GM18909 (cell line): ENCODE measurements around the gene LRRC1.

ENCODE experiments used
- ATAC-seq: cut with Tn5 transposase; IDR thresholded peaks from one replicate; pipeline ENCODE4 v1.9.1; 2021; ENCODE audit warnings: mild to moderate bottlenecking; ENCODE audit not compliant: unreplicated experiment, poor library complexity

LRRC1 gene

DNA sequence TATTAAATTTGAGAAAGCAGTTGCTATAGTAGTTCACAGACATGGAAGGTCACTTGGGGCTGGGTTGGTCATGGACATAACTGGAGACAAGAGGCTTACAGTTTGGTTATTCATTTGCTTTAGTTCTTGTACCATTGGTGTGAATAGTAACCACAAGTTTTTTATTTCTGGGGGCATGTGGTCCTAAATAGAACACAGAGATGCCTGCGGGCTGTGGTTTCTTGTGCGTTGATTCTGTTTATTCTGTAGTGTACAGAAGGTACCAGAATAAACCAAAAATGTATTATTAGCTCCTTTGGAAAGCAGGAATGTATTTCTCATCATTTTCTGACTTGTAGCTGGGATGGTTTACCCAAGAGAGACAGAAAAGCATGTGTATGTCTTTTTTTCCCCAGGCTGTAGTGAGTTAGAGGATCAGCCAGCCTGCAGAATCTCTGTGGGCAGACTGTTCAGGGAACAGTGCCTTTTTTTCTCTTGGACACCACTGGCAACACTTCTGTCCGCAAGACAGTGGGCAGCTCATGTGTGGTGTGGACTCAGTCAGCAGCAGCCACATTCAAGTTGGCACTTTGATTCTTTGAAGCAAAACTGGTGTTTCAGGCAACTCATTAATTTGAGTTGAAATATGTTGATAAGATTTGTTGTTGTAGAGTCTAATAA lies 122.1 kb downstream of the LRRC1 start:
- peak; percentile 89 for ATAC-seq

DNA sequence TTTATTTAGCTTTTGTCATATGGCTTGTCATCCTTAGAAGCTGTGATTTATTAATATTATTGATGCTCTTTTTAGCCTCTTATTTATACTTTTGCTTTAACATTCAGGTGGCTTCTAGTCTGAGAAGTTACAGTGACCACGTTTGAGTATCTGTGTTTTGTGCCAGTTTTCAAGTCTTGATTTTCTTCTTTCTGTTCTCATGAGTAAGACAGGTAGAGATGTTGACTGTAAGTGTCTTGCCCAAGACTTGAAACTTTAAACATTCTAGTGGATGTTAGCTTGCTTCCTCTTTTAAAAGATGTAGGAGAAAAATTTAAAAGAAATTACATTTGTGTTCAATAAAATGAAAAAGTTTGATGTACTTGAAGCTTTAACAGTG lies 122.6 kb downstream of the LRRC1 start:
- ATAC-seq, result peak; percentile 60

- ATAC-seq, result no peak
These were observed 124.2 kb downstream of the LRRC1 start for GRCh38 chr6:53918854-53919510.

GRCh38 chr6:53919881-53920360 lies 125.1 kb downstream of the LRRC1 start:
- ATAC-seq, result no peak

DNA sequence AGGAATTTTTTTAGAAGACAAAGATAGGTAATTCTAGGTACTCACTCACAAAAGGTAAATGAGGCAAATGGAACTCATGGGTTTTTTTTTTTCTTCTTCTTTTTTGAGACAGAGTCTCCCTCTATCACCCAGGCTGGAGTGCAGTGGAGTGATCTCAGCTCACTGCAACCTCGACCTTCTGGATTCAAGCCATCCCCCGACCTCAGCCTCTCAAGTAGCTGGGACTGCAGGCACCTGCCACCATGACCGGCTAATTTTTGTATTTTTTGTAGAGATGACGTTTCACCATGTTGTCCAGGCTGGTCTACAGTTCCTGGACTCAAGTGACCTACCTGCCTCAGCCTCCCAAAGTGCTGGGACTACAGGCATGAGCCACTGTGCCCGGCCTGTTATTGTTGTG lies 126.1 kb downstream of the LRRC1 start:
- ATAC-seq, result no peak

DNA sequence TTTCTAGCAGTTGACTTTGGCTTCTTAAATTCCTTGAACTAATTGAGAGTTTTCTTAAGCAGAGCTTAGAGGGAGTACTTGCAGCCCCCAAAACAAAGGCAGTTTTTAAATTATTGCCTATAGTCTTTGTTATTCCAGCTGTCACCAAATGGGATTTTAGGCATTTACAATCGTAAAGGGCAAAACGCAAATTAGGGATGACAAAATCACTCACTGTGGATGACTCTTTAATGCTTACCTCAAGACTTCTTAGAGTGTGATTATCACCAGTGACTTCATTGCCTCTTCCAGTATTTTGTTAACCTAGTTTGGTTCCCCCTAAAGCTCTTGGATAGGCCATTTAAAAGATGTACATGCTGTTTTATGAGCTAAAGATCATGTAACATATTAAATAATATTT lies 126.8 kb downstream of the LRRC1 start:
- ATAC-seq, result no peak

DNA sequence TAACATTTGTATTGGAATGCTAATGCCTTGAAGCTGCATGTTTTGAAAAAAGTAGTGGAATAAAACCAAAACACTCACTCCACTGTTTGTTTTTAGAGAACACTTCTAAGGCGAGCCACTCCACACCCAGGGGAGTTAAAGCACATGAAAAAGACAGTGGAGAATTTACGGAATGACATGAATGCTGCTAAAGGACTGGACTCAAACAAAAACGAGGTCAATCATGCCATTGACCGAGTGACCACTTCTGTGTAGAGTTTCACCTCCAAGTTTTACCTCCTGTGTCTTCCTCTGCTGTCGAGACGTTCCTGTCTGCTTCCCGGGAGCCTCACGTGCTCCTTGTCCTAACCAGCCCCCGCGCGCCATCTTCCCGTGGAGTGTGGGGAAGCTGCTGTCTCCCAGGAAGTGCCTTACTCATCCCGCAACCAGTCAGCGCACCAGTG lies 127.8 kb downstream of the LRRC1 start:
- ATAC-seq, result no peak

DNA sequence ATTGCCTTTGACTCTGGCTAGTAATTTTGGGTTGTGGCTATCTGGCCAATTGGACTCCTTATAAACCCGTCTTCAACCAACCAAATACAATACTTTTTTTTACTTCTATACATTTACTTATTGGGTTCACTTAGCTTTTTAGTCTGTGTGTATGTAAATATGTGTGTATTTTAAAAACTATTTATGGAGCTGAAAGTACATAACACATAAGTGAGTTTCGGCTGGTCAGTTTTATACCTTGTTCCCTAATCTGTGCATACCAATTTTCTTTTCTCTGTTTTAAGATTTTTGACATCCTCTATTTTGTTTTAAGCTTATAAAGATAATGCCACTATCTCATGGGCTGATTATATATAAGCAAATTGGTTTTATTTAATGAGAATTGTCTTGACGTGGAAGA lies 129.5 kb downstream of the LRRC1 start:
- peak; percentile 67 for ATAC-seq

- ATAC-seq, result no peak
These were observed 130.1 kb downstream of the LRRC1 start for GRCh38 chr6:53924821-53925422.

DNA sequence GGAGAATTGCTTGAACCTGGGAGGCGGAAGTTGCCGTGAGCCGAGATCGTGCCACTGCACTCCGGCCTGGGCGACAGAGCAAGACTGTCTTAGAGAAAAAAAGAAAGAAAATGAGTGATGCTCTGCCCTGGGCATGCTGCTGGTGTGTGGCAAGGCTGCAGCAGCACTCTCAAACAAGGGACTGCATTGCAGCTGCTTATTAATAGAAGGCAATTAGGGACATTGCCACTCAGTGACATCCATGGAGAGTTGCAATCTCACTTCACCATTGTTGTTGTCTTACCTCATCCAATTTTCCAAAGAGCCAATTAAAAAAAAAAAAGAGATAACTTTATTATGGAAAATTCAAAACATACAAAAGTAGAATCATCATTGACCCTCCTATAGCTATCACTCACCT lies 131.1 kb downstream of the LRRC1 start:
- ATAC-seq, result no peak

DNA sequence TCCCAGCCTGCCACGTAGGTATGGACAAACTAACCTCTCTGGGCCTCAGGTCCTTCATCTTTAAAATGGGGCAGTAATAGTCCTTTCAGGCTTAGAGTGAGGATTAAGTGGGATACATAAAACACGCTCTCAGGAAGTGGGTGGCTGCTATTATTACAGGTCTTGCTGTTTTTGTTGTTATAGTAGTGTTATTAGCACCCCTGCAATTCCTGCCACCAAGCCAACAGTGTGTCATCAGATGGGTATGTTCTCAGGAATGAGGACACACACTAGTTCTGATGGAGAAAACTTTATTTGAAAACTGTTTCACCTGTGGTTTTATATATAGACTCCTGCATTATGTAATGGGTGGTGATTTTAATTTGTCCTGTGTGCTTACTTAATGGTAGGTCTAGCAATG lies 131.7 kb downstream of the LRRC1 start:
- no peak for ATAC-seq

DNA sequence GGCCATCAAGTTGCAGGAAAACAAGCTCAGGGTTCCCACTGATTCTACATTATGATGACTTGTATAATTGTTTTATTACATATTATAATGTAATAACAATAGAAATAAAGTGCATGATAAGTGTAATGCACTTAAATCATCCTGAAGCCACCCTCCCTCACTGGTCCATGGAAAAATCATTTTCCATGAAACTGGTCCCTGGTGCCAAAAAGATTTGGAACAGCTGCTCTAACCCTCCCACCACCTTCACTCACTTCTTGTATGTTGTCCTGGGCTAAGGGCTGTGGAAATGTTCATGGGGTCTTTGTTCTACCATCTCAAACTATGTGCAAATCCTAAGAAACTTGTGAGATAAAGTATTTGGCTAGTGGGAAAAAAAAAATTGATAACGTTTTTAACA lies 133.8 kb downstream of the LRRC1 start:
- ATAC-seq, result no peak

- ATAC-seq, result no peak
These were observed 134.4 kb downstream of the LRRC1 start for GRCh38 chr6:53929041-53929820.

DNA sequence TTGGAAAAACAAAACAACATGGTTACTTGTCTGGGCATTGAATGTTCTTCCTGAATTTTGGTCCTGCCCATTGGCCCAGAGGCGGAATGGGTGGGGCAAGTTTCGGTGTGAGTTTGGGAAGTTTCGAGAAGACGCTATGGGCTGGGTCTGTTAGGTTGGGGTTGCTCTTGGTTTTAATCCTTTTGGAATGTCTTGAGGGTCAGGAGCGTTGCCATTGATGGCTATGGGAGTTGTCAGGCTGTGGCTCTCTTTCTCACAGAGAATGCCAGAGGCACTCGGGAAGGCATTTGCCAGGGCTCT lies 135.0 kb downstream of the LRRC1 start:
- no peak for ATAC-seq

GRCh38 chr6:53930330-53930729 lies 135.5 kb downstream of the LRRC1 start:
- no peak for ATAC-seq

DNA sequence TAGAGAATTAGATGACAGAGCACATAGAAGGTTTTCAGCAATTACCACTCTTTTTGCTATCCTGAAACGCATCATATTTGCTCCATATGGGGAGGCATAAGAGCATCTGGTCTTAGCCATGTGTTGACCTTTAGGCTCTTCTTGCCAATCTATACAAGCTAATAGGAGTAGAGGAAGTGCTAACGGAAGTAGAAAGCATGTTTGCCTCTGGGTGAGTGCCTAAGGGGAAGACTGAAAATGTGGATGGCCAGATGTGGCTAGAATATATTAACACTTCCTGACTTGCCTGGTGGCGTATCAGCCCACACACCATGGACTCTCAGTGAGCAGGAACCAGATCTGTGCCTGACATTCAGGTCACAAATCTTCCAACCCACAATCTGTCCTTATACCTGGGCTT lies 136.3 kb downstream of the LRRC1 start:
- ATAC-seq, result no peak

DNA sequence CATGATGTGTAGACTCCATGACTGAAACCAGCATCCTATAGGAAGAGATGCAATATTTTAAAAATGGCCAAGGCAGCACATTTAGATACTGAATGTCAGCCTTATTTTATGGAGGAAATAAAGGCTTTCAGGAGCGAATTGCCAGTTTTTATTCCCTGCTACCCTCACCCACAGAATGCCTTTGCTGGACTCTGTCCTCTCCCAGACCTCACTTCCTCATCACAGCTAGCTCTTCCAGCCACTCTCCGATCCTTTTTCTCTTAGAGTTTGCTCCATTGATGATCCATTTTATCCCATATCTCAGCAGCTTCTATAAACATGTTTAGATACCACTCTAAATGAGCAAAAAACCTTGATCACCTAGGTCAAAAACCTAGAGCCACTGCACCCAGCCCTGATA lies 137.7 kb downstream of the LRRC1 start:
- ATAC-seq, result no peak

- ATAC-seq, result no peak
These were observed 139.2 kb downstream of the LRRC1 start for GRCh38 chr6:53934023-53934422.

DNA sequence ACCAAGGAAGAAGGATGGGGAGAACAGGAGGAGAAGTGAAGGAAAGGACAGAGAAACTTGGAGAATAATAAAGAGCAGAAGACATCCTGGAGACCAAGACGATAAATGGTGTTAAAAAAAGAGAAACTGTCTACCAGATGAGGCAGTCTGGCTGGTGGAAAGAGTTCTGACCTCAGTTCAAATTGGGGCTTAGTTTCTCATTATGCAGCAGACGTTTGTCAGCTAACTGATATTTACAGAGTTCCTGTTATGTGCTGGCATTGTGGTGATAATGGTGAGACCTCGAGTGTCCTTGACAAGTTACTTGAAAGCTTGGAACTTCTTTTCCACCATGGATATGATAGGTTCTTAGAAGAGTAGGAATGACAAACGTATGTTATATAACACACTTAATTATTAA lies 142.7 kb downstream of the LRRC1 start:
- no peak for ATAC-seq

DNA sequence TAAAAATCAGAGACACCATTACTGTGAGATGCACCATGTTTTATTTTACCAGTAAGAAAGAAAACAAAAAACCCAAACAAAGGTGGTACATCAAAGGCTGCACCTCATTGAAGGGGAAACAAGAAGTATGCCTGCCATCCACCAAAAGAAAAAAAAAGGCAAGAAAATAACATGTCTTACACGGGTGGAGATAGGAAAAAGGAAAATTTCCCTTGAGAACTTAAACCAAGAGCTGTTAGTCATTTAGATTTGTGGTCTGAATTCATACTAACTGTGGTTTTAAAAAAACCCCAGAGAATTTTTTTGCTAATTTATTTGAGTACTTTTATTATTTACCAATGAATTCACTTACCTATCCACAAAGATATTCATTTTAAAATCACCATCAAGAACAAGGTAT lies 144.0 kb downstream of the LRRC1 start:
- ATAC-seq, result no peak

DNA sequence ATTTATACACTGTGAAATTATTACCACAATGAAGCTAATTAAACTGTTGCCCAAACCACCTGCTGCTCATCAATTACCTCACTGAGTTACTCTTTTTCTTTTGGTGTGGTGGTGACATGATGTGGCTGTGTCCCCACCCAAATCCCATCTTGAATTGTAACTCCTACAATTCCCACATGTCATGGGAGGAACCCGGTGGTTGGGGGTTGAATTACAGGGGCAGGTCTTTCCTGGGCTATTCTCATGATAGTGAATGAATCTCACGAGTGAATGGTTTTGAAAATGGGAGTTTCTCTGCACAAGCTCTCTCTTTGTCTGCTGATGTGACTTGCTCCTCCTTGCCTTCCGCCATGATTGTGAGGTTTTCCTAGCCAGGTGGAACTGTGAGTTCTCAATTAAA lies 145.0 kb downstream of the LRRC1 start:
- ATAC-seq, result no peak
